HCT116 (cell line): ENCODE data around the gene SGF29.

Experiments
- ATF3 ChIP-seq: IDR thresholded peaks from 2 replicates; pipeline ENCODE4 v1.6.1; 2012
- CEBPB ChIP-seq: IDR thresholded peaks from 2 replicates; pipeline ENCODE4 v1.6.1; 2012; ENCODE audit warnings: low read depth
- EZH2 ChIP-seq: fragments of 200-600 bp; sonication (generic); IDR thresholded peaks from 2 replicates; pipeline ENCODE4 v1.6.1; 2017; ENCODE audit warnings: antibody characterized with exemption, mixed run types
- POLR2A ChIP-seq: IDR thresholded peaks from 2 replicates; pipeline ENCODE4 v1.7.0; 2011; ENCODE audit warnings: borderline replicate concordance; ENCODE audit not compliant: insufficient read depth, insufficient read length; ENCODE audit errors: extremely low read depth
- POLR2AphosphoS5 ChIP-seq: IDR thresholded peaks from 2 replicates; pipeline ENCODE4 v1.6.1; 2011; ENCODE audit warnings: mild to moderate bottlenecking, low read depth, low read length, moderate library complexity
- REST ChIP-seq: IDR thresholded peaks from 2 replicates; pipeline ENCODE4 v1.6.1; 2012; ENCODE audit warnings: low read depth
- SIN3A ChIP-seq: IDR thresholded peaks from 2 replicates; pipeline ENCODE4 v1.6.1; 2012; ENCODE audit warnings: low read depth
- SP1 ChIP-seq: IDR thresholded peaks from 2 replicates; pipeline ENCODE4 v1.6.1; 2012; ENCODE audit warnings: low read depth
- TCF7L2 ChIP-seq: IDR thresholded peaks from 2 replicates; pipeline ENCODE4 v1.7.0; 2011; ENCODE audit warnings: borderline replicate concordance, inconsistent platforms; ENCODE audit not compliant: insufficient read depth, insufficient read length; ENCODE audit errors: extremely low read depth
- YY1 ChIP-seq: IDR thresholded peaks from 2 replicates; pipeline ENCODE4 v1.6.1; 2011; ENCODE audit warnings: low read length, low read depth, moderate library complexity, mild to moderate bottlenecking; ENCODE audit not compliant: insufficient replicate concordance; ENCODE audit errors: extremely low read depth
- ZNF274 ChIP-seq: fragments of 200-500 bp; sonication (Bioruptor generic); IDR thresholded peaks from 2 replicates; pipeline ENCODE4 v1.6.1; 2014; ENCODE audit warnings: mild to moderate bottlenecking, low read depth, low read length, inconsistent platforms
- TF ChIP-seq, protein P1 (sequence below), 3 experiments: fragments of 200-600 bp in 1 of 3; sonication (generic) in 1 of 3; IDR thresholded peaks in 2 of 3; conservative IDR thresholded peaks in 1 of 3; 2 replicates each; pipeline ENCODE4 v1.5.1; 2012 to 2017; ENCODE audit warnings: low read depth in 2 of 3, low read length in 2 of 3, antibody characterized with exemption in 1 of 3, borderline replicate concordance in 1 of 3, control low read depth in 1 of 3, mild to moderate bottlenecking in 1 of 3, mixed read lengths in 1 of 3, mixed run types in 1 of 3, moderate library complexity in 1 of 3; ENCODE audit not compliant: insufficient read depth in 1 of 3
- TF ChIP-seq, protein P2 (sequence below): IDR thresholded peaks from 2 replicates; pipeline ENCODE4 v1.6.1; 2012

GRCh38 chr16:28616636-28617035 lies 62.9 kb downstream of the SGF29 start:
- TF ChIP-seq, protein P1, sequence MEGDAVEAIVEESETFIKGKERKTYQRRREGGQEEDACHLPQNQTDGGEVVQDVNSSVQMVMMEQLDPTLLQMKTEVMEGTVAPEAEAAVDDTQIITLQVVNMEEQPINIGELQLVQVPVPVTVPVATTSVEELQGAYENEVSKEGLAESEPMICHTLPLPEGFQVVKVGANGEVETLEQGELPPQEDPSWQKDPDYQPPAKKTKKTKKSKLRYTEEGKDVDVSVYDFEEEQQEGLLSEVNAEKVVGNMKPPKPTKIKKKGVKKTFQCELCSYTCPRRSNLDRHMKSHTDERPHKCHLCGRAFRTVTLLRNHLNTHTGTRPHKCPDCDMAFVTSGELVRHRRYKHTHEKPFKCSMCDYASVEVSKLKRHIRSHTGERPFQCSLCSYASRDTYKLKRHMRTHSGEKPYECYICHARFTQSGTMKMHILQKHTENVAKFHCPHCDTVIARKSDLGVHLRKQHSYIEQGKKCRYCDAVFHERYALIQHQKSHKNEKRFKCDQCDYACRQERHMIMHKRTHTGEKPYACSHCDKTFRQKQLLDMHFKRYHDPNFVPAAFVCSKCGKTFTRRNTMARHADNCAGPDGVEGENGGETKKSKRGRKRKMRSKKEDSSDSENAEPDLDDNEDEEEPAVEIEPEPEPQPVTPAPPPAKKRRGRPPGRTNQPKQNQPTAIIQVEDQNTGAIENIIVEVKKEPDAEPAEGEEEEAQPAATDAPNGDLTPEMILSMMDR (IDR thresholded peaks at IDR 0.05 in 2 of 3, conservative IDR thresholded peaks at IDR 0.05 in 1 of 3; ENCODE audit: borderline replicate concordance in 1 of 3, insufficient read depth in 1 of 3, low read depth in 2 of 3, low read length in 2 of 3): no peak
- TF ChIP-seq POLR2AphosphoS5: no peak
- TF ChIP-seq, protein P2, sequence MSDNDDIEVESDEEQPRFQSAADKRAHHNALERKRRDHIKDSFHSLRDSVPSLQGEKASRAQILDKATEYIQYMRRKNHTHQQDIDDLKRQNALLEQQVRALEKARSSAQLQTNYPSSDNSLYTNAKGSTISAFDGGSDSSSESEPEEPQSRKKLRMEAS: no peak
- no peak for TF ChIP-seq TCF7L2
- TF ChIP-seq EZH2: no peak
- no peak for TF ChIP-seq POLR2A
- no peak for TF ChIP-seq YY1
- no peak for TF ChIP-seq ZNF274
- no peak for TF ChIP-seq CEBPB
- no peak for TF ChIP-seq REST
- TF ChIP-seq SIN3A: no peak
- TF ChIP-seq SP1: no peak
- TF ChIP-seq ATF3: no peak
